Activated naive CD8-positive, alpha-beta T cell treated with anti-CD3 and anti-CD28 coated beads, Interleukin-2, amount 50 U/mL, for 24 hours (primary cell): ENCODE data around the gene FAM98B.

Experiments used
- ATAC-seq: fragments of 150-1000 bp; cut with Tn5 transposase; one replicate; pipeline ENCODE4 v1.10.0; 2021
- DNase-seq: peaks from one replicate; pipeline ENCODE4 v3.0.0; 2021
- H3K27ac Mint-ChIP-seq: one replicate; pipeline ENCODE4 v1.8.0; 2021; ENCODE audit warnings: mild to moderate bottlenecking, mixed read lengths
- H3K27me3 Mint-ChIP-seq: one replicate; pipeline ENCODE4 v1.8.0; 2021; ENCODE audit warnings: mixed read lengths
- H3K36me3 Mint-ChIP-seq: one replicate; pipeline ENCODE4 v1.8.0; 2021; ENCODE audit warnings: low read depth, mixed read lengths
- H3K4me1 Mint-ChIP-seq: one replicate; pipeline ENCODE4 v1.8.0; 2021; ENCODE audit warnings: mixed read lengths
- H3K4me3 Mint-ChIP-seq: one replicate; pipeline ENCODE4 v1.8.0; 2021; ENCODE audit warnings: mild to moderate bottlenecking, moderate library complexity, mixed read lengths
- H3K9me3 Mint-ChIP-seq: one replicate; pipeline ENCODE4 v1.8.0; 2021; ENCODE audit warnings: mixed read lengths

Gene FAM98B

DNA sequence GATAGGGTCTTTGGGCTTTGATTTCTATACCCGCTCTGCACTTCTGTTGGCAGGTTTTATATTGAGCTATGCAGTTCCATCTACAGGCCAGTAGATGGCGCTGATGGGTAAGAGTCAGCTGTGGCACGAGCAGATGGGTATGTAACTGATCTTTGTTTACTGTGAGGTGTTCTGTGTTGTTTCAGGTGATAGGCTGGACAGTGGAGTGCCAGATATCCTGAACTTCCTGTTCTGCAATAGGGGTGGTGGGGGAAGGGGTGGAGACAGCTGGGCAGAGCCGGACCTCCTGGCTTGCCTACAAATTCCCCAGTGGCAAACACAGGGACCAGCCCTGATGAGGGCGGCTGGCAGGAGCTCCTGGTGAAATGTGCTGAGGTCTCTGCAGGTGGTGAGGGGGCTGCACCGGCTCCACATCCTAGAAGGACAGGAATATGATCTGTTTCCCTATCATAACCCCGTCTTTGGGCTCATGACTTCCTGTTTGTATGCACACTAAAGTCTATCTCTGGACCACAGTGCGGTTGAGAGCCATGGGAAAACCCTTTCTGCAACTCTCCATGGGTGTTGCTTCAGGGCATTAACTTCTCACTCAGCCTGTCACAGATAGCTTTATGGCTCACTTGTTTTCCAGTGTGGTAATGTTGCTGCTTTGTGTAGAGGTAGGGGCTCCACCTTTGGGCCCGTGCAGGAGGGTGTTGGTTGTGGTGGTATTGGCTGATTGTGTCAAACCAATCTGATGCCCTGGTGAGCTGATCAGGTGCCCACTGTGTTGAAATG is 13.4 kb upstream of the FAM98B start:
- peak overlapping the region; percentile 13 for H3K27ac Mint-ChIP-seq
- peak; percentile 36 for DNase-seq

GRCh38 chr15:38441130-38441519 is 12.8 kb upstream of the FAM98B start:
- peaks cover 17% of the 10 kb centered on the region for H3K27me3 Mint-ChIP-seq
- no peaks in the 10 kb centered on the region for H3K36me3 Mint-ChIP-seq
- ATAC-seq (no peak), DNase-seq (no peak)
- H3K9me3 Mint-ChIP-seq: no peaks in the 10 kb centered on the region
- no peak overlapping the region for H3K4me3 Mint-ChIP-seq
- H3K27ac Mint-ChIP-seq: no peak overlapping the region
- peaks cover 6% of the 10 kb centered on the region for H3K4me1 Mint-ChIP-seq

More for the DNA sequence above, 13.4 kb upstream of the FAM98B start:
- Mint-ChIP-seq H3K36me3 (no peaks in the 10 kb centered on the region), H3K9me3 (no peaks in the 10 kb centered on the region), H3K27me3 (peaks cover 20% of the 10 kb centered on the region), H3K4me1 (peaks cover 6% of the 10 kb centered on the region), H3K4me3 (no peak overlapping the region)
- ATAC-seq: peak; percentile 75

DNA sequence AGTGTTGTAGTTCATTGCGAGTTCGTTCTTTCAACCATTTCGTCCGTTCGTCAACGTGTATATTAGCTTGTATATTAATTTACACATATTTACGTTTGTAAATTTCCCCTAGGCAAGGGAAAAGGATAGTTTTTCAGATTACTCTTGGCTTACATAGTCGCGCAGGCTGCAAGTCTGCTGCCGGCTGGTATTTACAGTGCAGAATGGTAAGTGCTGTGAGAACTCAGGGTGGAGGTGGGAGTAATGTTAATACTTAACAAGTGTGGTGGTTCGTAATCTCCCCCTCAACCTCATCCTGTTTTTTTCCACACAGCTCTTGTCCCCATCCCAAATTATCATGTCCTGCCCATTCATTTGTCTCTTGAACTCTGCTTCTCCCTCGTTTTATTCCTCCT is 766 bp downstream of the FAM98B start:
- peaks cover 36% of the 10 kb centered on the region for H3K4me1 Mint-ChIP-seq
- no peaks in the 10 kb centered on the region for H3K9me3 Mint-ChIP-seq
- ATAC-seq: no peak
- DNase-seq: no peak
- no peaks in the 10 kb centered on the region for H3K27me3 Mint-ChIP-seq
- H3K36me3 Mint-ChIP-seq: peaks cover 3% of the 10 kb centered on the region
- peak overlapping the region; percentile 89 for H3K4me3 Mint-ChIP-seq
- peak overlapping the region; percentile 92 for H3K27ac Mint-ChIP-seq

GRCh38 chr15:38455092-38455491 is 1.2 kb downstream of the FAM98B start:
- Mint-ChIP-seq H3K9me3 (no peaks in the 10 kb centered on the region), H3K4me1 (peaks cover 40% of the 10 kb centered on the region), H3K27ac (peak overlapping the region; percentile 92), H3K27me3 (no peaks in the 10 kb centered on the region), H3K4me3 (peak overlapping the region; percentile 89), H3K36me3 (peaks cover 3% of the 10 kb centered on the region)
- DNase-seq (no peak), ATAC-seq (no peak)

DNA sequence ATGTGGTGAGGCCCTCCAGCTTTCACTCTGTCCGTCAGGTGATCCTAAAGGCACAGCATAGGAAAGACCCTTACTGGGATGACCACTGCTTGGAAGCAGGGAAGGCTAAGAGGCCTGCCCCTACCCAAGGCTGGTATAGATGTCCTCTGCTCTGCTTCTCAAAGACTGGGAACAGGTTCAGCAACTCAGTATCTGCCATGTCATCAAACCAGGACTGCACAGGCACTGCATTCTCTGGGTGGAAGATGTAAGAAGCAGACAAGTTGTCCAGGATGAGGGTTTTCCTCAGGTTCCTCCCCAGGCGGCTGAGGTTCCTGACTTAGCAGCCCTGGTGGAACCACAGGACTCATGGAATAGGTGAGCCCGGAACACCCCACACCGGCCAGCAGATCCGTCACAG is 4.7 kb downstream of the FAM98B start:
- no peak for ATAC-seq
- no peak overlapping the region for H3K4me3 Mint-ChIP-seq

GRCh38 chr15:38459480-38459879 is 5.6 kb downstream of the FAM98B start:
- Mint-ChIP-seq H3K36me3 (peaks cover 3% of the 10 kb centered on the region), H3K27ac (no peak overlapping the region), H3K4me3 (no peak overlapping the region), H3K4me1 (peaks cover 50% of the 10 kb centered on the region), H3K9me3 (no peaks in the 10 kb centered on the region), H3K27me3 (no peaks in the 10 kb centered on the region)
- ATAC-seq (no peak), DNase-seq (no peak)

More for the DNA sequence above, 4.7 kb downstream of the FAM98B start:
- Mint-ChIP-seq H3K36me3 (peaks cover 3% of the 10 kb centered on the region), H3K27me3 (no peaks in the 10 kb centered on the region), H3K27ac (no peak overlapping the region), H3K4me1 (peaks cover 53% of the 10 kb centered on the region), H3K9me3 (no peaks in the 10 kb centered on the region)
- DNase-seq: no peak

GRCh38 chr15:38460543-38460942 is 6.6 kb downstream of the FAM98B start:
- peaks cover 42% of the 10 kb centered on the region for H3K4me1 Mint-ChIP-seq

GRCh38 chr15:38461066-38461833 is 7.3 kb downstream of the FAM98B start:
- no peak for ATAC-seq
- no peak overlapping the region for H3K4me3 Mint-ChIP-seq
- H3K36me3 Mint-ChIP-seq: peaks cover 2% of the 10 kb centered on the region
- no peaks in the 10 kb centered on the region for H3K27me3 Mint-ChIP-seq
- DNase-seq: no peak
- H3K9me3 Mint-ChIP-seq: no peaks in the 10 kb centered on the region
- no peak overlapping the region for H3K27ac Mint-ChIP-seq
- peaks cover 36% of the 10 kb centered on the region for H3K4me1 Mint-ChIP-seq

More at GRCh38 chr15:38460543-38460942, 6.6 kb downstream of the FAM98B start:
- H3K9me3 Mint-ChIP-seq: no peaks in the 10 kb centered on the region
- no peak for DNase-seq
- H3K4me3 Mint-ChIP-seq: no peak overlapping the region
- H3K27ac Mint-ChIP-seq: no peak overlapping the region
- no peaks in the 10 kb centered on the region for H3K27me3 Mint-ChIP-seq
- H3K36me3 Mint-ChIP-seq: peaks cover 2% of the 10 kb centered on the region
- no peak for ATAC-seq

- ATAC-seq (no peak), DNase-seq (no peak)
- Mint-ChIP-seq H3K4me1 (peaks cover 24% of the 10 kb centered on the region), H3K27me3 (no peaks in the 10 kb centered on the region), H3K9me3 (no peaks in the 10 kb centered on the region), H3K36me3 (no peaks in the 10 kb centered on the region), H3K27ac (no peak overlapping the region), H3K4me3 (no peak overlapping the region)
Measured at GRCh38 chr15:38463893-38464292, 10.0 kb downstream of the FAM98B start.

- Mint-ChIP-seq H3K4me1 (peaks cover 21% of the 10 kb centered on the region), H3K27me3 (no peaks in the 10 kb centered on the region), H3K9me3 (no peaks in the 10 kb centered on the region), H3K27ac (no peak overlapping the region), H3K36me3 (no peaks in the 10 kb centered on the region), H3K4me3 (no peak overlapping the region)
- DNase-seq (no peak), ATAC-seq (no peak)
Measured at GRCh38 chr15:38464675-38465074, 10.7 kb downstream of the FAM98B start.

DNA sequence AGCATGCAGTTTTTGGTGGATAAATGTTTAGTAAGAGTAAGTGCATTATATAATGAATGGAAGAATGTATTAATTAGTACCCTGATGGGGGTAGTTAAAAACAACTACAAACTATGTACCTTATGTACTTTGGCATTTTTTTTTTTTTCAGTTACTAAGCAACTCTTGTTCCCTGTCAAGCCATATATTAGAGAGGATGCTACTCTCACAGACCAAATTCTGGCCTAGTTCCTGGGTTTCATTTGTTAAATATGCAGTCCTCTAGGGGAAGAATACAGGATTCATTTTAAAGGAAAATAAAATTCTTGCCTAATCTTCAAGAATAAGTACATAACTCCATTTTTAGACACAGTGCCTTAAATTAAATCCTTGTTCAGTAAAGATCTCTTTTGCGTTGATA is 16.9 kb downstream of the FAM98B start:
- H3K27me3 Mint-ChIP-seq: no peaks in the 10 kb centered on the region
- H3K36me3 Mint-ChIP-seq: peaks cover 18% of the 10 kb centered on the region
- H3K9me3 Mint-ChIP-seq: no peaks in the 10 kb centered on the region
- H3K4me1 Mint-ChIP-seq: peaks cover 4% of the 10 kb centered on the region
- H3K4me3 Mint-ChIP-seq: no peak overlapping the region
- ATAC-seq (no peak), DNase-seq (no peak)
- H3K27ac Mint-ChIP-seq: no peak overlapping the region

DNA sequence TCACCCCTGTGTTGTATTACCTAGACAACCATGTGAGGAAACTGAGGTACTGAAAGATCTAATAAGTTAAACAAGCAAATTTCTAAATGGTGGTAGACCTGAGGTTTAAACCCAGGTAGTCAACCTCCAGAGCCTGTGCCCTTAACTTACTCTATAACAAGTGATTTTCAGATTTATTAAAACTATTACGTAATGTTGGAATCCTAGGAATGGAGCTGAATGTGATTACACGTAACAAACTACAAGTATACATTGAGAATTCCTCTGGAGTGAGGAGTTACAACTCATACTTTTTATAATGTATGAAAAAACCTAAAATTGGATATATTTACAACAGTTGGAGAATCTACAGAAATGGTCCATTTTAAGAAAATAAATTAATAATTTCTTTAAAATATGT is 18.0 kb downstream of the FAM98B start:
- no peak overlapping the region for H3K4me3 Mint-ChIP-seq
- peaks cover 4% of the 10 kb centered on the region for H3K4me1 Mint-ChIP-seq
- H3K9me3 Mint-ChIP-seq: no peaks in the 10 kb centered on the region
- peaks cover 26% of the 10 kb centered on the region for H3K36me3 Mint-ChIP-seq
- ATAC-seq: no peak
- no peak for DNase-seq
- H3K27ac Mint-ChIP-seq: no peak overlapping the region
- no peaks in the 10 kb centered on the region for H3K27me3 Mint-ChIP-seq

DNA sequence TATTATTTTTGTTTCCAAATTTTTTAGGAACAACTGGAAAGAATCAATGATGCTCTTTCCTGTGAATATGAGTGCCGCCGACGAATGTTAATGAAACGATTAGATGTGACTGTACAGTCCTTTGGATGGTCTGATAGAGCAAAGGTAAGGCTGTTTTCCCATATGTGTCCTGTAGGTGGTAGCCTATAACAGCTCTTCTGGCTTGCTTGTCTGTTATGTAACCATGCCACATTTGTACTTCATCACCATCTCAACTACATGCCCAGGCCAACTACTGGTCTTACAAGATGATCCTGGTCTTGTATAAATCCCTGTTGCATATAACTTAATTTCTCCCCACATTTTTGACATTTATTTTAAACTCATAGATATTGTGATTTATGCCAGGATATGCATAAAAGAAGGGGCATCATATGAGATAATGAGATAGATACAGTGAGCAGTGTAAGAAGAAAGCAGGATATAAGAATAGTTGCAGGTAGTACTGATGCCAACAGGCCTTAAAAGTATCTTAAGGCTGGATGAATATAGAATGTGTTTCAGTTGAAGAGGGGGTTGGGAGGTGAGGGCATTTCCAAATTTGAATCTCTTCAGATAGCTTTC is 20.3 kb downstream of the FAM98B start:
- no peaks in the 10 kb centered on the region for H3K27me3 Mint-ChIP-seq
- peaks cover 40% of the 10 kb centered on the region for H3K36me3 Mint-ChIP-seq
- no peak overlapping the region for H3K4me3 Mint-ChIP-seq
- no peak for DNase-seq
- peak; percentile 80 for ATAC-seq
- H3K9me3 Mint-ChIP-seq: no peaks in the 10 kb centered on the region
- no peak overlapping the region for H3K27ac Mint-ChIP-seq
- H3K4me1 Mint-ChIP-seq: peaks cover 6% of the 10 kb centered on the region

- Mint-ChIP-seq H3K27ac (no peak overlapping the region), H3K36me3 (peaks cover 42% of the 10 kb centered on the region), H3K9me3 (no peaks in the 10 kb centered on the region), H3K4me1 (peaks cover 14% of the 10 kb centered on the region), H3K4me3 (no peak overlapping the region), H3K27me3 (no peaks in the 10 kb centered on the region)
- ATAC-seq: no peak
- DNase-seq: no peak
Measured at GRCh38 chr15:38475361-38475760, 21.4 kb downstream of the FAM98B start.

GRCh38 chr15:38476120-38476519 is 22.2 kb downstream of the FAM98B start:
- ATAC-seq: no peak
- Mint-ChIP-seq H3K4me3 (no peak overlapping the region), H3K36me3 (peaks cover 41% of the 10 kb centered on the region), H3K9me3 (no peaks in the 10 kb centered on the region), H3K27ac (no peak overlapping the region), H3K27me3 (no peaks in the 10 kb centered on the region), H3K4me1 (peaks cover 15% of the 10 kb centered on the region)
- DNase-seq: no peak
